D721Med (cell line): ENCODE data around the gene TMEM238.

Experiments used
- DNase-seq: peaks from one replicate; pipeline ENCODE4 v3.0.0; 2011; ENCODE audit warnings: low spot score; ENCODE audit not compliant: insufficient read length
- FAIRE-seq: peaks from 2 replicates; lab custom pipeline; 2011; peaks lifted over from hg19 to GRCh38; lab: Jason Lieb, UNC
- CTCF ChIP-seq: IDR thresholded peaks from 2 replicates; pipeline ENCODE4 v1.5.1; 2012; ENCODE audit warnings: mild to moderate bottlenecking, control low read depth; ENCODE audit not compliant: insufficient read depth; ENCODE audit errors: missing control alignments

TMEM238 gene

GRCh38 chr19:55347442-55348009 is 36.6 kb downstream of the TMEM238 start:
- TF ChIP-seq CTCF = no peak
- FAIRE-seq (no peak), DNase-seq (no peak)

- no peak for DNase-seq
- no peak for FAIRE-seq
- no peak for TF ChIP-seq CTCF
Observed at GRCh38 chr19:55346725-55347441, 37.2 kb downstream of the TMEM238 start.

- no peak for FAIRE-seq
- TF ChIP-seq CTCF = no peak
- DNase-seq = no peak
Observed at GRCh38 chr19:55345818-55346724, 38.0 kb downstream of the TMEM238 start.

- DNase-seq (no peak), FAIRE-seq (no peak)
- no peak for TF ChIP-seq CTCF
Observed at GRCh38 chr19:55345101-55345817, 38.8 kb downstream of the TMEM238 start.

GRCh38 chr19:55344444-55344843 is 39.6 kb downstream of the TMEM238 start:
- no peak for DNase-seq
- FAIRE-seq = no peak
- no peak for TF ChIP-seq CTCF

GRCh38 chr19:55341595-55342531 is 42.2 kb downstream of the TMEM238 start:
- FAIRE-seq (no peak), DNase-seq (no peak)
- TF ChIP-seq CTCF = no peak
